SH-SY5Y (cell line): ENCODE measurements around the gene MEF2A.

Experiments
- GATA2 ChIP-seq: IDR thresholded peaks from 2 replicates; pipeline ENCODE4 v1.6.1; 2011; ENCODE audit warnings: mild to moderate bottlenecking, low read depth, low read length
- GATA3 ChIP-seq: IDR thresholded peaks from 2 replicates; pipeline ENCODE4 v1.6.1; 2011; ENCODE audit warnings: low read depth, mild to moderate bottlenecking, low read length, moderate library complexity

DNA sequence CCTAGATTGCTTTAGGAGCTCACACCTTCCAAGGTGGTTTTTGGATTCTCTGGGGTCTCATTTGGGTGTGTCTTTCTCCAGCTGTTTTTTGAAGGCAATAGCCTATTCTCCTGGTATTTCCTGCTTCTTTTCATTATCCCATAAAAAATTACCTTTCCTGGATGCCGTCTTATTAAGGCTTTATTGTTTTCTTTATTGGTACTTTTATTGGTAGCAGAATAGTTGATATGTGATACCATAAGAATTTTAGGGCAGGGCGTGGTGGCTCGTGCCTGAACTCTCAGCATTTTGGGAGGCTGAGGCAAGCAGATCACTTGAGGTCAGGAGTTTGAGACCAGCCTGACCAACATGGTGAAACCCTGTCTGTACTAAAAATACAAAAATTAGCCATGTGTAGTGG is 18.3 kb upstream of the MEF2A start:
- TF ChIP-seq GATA2 (no peak), GATA3 (no peak)
